Activated CD4-positive, alpha-beta T cell treated with anti-CD3 and anti-CD28 coated beads, Interleukin-2, amount 50 U/mL, for 16 hours (primary cell): ENCODE results near the gene JCAD.
A peak's percentile ranks its signal among the peaks of the same experiment; 100 is the strongest.

Experiments
- DNase-seq: peaks from one replicate; pipeline ENCODE4 v3.0.0-alpha.2; 2020

JCAD gene

DNA sequence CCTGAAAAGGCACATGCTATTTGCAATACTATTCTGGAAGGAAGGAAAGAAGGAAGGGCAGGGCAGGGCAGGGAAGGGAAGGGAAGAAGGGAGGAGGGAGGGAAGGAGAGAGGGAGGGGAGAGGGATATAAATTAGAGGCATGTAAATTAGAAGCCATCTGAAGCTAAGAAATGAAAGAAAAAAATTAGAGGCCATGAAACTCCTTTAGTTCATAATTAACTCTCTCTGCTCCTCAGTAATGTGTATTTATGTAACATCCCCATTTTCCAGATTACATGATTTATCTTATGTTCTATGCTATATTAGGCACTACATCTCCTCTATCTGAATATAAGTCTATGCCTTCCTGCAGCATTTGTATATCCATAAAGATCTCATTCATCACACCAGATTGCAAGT, 12.7 kb upstream of the JCAD start:
- DNase-seq: no peak

- DNase-seq: no peak
Observed at GRCh38 chr10:30070001-30070685, 10.8 kb upstream of the JCAD start.

GRCh38 chr10:30068492-30069223, 9.3 kb upstream of the JCAD start:
- no peak for DNase-seq

DNA sequence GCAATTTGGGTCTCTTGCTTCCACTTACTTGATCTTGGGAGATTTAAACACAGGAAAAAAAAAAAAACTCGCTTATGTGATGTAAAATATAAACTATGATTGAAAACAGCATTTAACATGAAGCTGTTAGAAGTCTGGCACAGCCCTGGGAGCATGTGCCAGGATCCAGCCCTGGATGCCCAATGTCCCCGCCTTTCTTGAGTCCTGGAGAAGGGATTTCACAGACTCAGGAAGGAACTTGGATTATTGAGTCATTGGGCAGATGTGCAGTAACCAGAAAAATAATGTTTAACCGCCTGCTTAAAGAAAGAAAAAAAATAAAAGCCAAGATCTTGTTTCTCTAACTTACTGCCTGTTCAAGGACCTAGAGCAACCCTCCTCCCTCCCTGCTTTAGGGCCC, 3.7 kb upstream of the JCAD start:
- no peak for DNase-seq

DNA sequence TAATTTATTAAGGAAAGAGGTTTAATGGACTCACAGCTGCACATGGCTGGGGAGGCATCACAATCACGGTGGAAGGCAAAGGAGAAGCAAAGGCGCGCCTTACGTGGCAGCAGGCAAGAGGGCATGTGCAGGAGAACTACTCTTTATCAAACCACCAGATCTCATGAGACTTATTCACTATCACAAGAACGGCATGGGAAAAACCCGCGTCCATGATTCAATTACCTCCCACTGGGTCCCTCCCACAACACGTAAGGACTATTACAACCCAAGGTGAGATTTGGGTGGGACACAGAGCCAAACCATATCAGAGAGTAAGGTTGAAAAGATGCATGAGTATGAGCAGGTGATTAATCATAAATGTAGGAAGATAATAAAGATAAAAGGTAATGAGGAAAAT, 3.2 kb upstream of the JCAD start:
- no peak for DNase-seq

GRCh38 chr10:30062090-30062489, 2.7 kb upstream of the JCAD start:
- no peak for DNase-seq

- DNase-seq: no peak
Observed at GRCh38 chr10:30058570-30059132, 735 bp downstream of the JCAD start.

- no peak for DNase-seq
Observed at GRCh38 chr10:30057894-30058556, 1.4 kb downstream of the JCAD start.

GRCh38 chr10:30057421-30057841, 2.0 kb downstream of the JCAD start:
- DNase-seq: no peak

DNA sequence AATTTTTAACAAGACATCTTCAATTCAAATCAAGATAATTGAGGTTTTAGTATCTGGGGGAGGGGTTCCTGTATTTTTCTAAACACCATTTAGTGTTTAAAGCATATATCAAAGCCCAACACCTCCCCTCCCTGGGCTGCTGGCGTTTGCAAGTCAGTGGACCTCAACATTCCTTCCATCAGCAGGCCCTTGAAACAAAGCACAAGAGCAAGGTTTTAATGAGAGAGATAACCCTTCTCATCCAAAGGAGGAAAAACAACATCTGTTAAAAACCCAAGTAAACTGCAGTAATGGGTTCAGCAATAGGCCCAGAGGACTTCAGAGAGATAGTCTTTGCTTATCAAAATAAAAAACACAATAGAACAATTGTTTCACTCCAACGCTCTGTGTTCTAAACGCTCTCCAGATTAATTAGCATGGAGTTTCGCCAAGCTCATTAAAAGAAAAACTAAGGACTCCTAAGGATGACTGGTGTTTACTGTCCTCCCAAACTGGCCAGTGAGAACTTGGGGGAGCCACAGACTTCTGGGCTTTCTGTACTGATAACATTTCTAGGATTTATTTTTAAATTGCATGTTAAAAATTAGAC, 2.5 kb downstream of the JCAD start:
- DNase-seq: no peak

DNA sequence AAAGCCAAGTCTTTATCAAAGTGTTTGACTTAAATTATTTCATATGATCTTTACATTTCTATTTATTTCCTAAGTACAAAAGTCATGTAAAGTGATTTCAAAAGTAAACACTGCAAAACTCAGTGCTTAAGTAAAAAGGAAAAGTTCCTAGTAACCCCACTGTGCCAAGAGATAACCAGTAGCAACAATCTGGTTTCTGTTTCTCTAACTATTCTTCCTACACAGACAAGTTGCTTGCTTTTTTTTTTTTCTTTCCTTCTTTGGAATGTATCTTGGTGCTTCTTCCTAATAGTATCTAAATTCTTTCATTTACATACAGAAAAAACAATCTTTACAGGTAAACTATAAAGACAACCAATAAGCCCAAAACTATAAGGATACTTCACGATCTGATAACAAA, 3.1 kb downstream of the JCAD start:
- no peak for DNase-seq

DNA sequence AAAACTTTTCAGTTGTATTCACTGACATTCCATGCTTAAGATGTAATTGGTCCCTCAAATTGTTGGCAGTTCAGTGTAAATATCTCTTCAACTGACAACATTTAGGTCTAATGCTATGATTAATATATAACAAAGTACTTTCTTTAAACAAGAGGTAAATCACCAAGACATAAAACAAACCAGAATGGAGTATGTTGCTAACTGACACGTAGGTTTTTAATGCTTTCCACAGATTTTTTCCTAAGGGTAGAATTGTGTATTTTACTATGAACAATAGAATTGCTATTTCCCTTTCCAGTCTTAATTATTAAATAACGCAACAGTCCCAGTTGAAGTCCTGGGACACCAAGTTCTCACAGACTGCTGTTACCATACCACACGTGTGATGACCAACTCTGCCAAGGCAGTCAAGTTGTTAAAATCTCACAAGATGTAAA, 4.1 kb downstream of the JCAD start:
- no peak for DNase-seq

GRCh38 chr10:30052062-30052461, 7.3 kb downstream of the JCAD start:
- DNase-seq: no peak

DNA sequence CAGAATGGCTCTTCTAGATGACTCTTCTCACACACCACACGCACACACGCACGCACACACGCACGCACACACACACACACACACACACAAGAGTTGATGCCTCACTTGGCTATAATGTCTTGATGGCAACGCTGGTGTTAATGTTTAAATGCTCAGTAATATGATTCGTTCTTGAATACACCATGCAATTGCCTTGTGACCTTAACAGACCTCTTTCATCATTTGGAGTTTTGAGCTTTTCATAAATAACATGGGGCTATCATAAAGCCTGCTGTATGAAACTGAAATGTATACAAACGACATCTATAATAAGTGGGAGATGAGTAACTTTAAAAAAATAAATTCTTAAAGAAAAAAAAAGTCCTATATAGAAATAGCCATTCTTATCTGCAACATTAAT, 8.2 kb downstream of the JCAD start:
- DNase-seq: no peak

DNA sequence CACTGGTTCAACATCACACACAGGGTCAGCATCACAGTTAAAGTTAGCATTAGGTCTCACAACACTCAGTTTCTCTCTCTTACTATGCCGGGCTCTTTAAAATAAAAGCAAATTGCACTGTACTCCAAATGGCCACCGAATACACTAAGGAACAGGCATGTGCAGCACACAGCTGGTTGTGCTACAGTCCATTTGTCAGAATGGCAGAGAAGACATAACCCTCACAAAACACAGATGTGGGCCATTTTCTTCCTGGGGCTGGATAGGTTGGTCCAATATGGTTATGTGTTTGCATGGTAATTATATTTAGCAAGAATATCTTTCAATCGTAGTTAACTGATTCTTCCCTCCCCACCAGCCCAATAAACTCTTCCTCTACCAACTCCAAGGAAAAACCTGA, 9.0 kb downstream of the JCAD start:
- DNase-seq: no peak

- DNase-seq: no peak
Observed at GRCh38 chr10:30048768-30049517, 10.4 kb downstream of the JCAD start.

GRCh38 chr10:30047924-30048531, 11.4 kb downstream of the JCAD start:
- peak; percentile 14 for DNase-seq

DNA sequence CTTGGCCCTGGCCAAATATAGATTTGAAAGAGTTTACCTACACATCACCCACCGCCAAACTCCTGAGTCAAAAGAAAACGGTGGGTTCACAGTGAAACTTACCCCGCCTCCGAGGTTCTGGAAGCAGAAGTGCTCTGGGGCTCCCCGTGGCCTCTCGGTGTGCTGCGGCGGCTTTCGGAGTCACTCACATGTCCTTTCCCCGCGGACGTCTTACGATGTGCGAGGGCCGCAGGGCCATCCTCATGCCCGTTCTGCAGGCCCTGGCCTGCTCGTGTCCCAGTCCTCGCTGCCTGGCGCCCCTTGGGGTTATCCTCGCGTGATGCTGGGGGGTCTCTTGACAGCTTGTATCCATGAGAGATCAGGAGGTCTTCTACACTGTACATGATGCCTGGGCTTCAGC, 12.0 kb downstream of the JCAD start:
- no peak for DNase-seq

DNA sequence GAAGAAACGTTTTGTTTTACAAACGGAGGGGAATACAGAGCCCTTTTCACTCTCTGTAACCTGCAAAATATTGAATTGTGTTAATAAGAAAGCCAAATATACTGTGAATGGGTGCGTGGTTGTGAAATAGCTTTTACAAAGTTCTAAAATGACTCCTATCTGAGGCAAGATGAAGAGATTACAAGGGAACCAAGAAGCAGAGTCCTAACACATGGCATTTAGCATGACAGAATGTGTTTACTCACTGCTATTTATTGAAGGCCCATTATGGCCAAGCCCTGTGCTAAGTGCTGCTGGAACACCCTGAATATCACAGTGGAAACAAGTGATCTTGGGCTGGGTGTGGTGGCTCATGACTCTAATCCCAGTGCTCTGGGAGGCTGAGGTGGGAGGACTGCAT, 12.9 kb downstream of the JCAD start:
- DNase-seq: no peak

DNA sequence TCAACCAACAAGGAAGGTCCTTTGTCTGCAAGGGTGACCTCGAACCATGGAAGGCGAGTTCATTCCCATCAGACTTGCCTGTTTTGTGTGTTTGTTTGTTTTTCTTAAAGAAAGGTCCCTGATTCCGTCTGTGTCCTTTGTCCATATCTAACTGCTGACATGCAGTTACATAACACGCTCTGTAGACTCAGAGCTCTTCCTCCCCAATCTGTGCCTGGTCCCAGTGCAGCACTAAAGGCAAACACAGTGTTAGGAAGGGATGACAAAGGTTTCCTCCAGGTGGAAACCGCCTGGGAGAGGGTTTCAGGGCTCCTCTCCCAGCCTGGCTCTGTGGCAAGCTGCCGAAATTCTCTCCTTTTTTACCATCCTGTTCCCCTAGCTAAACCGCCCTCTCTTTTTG, 13.4 kb downstream of the JCAD start:
- no peak for DNase-seq

DNA sequence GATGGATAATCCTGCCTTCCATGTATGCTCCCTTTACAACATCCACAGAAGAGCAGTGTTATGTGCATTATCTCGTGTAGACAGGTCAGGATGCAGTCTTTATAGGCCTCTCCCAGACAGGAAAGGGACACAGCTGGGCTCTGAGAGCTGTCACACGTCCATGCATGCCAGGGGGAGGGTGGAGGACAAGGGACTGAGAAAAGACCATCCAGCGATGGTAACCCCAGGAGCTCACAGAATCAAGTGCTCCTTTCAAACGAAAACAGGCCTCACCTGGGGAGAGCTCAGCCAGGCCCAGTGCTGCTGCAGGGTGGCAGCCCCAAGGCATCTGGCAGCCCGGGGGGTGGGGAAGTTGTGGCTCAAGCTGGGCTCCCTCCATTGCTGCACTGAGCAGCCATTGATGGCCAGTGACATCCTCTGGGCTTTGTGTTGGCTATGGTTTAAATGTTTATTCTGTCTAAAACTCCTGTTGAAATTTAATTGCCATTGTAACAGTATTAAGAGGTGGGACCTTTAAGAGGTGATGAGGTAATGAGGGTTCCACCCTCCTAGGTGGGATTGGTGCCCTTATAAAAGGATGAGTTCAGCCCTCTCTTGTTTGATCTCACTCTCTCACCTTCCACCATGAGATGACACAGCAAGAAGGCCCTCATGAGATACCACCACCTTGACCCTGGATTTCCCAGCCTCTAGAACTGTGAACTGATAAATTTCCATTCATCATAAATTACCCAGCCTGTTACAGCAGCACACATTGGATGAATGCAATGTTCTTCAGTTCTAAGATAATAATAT, 15.7 kb downstream of the JCAD start:
- DNase-seq: no peak
